D341Med (cell line): ENCODE data around the gene EHMT1.
"Not testable (repeated sequence)": the region's sequence is repeated elsewhere in the genome, so short reads cannot be mapped to it uniquely, and the experiment has no call there.

Experiments
- DNase-seq: peaks from one replicate; pipeline ENCODE4 v3.0.0; 2012; ENCODE audit warnings: low spot score

The EHMT1 gene

DNA sequence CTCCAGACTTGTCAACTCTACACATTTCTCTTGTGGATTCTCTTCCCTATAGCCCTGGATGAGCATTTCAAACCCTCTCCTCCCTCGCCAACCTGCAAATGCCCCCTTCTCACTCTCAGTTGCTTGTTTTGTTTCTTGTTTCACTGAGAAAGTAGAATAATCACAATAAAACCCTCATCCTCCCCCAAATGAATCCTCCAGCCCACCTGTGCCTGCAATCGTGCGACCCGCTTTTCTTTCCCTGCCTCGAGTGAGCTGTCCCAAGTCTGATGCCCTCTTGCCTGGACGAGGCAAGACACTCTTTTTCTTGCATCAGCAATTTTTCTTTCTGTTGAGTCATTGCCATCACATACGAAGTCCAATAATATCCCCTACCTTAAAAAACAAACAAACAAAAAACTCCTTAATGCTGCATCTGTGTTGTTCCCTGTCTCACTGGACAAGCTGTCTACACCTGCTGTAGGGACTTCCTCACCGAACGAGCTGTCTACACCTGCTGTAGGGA, 255.1 kb downstream of the EHMT1 start:
- no peak for DNase-seq

DNA sequence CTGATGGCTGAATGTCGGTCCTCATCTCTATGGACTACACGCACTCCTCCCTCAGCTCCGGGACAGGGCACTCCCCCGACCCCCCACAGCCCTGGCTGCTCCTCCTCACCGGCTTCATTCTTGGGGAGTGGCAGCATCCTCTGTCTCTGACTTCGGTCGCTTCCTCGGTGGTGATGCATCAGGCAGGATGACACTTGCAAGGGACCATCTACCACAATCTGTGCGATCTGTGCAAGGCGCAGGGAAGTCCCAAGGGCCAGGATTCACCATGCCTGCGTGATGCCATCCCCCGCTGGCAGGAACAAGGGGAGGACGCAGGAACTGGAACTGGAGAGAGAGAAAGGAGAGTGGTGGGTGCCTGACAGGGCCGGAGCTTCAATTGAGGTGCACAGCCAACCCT, 256.5 kb downstream of the EHMT1 start:
- DNase-seq: peak; percentile 12

DNA sequence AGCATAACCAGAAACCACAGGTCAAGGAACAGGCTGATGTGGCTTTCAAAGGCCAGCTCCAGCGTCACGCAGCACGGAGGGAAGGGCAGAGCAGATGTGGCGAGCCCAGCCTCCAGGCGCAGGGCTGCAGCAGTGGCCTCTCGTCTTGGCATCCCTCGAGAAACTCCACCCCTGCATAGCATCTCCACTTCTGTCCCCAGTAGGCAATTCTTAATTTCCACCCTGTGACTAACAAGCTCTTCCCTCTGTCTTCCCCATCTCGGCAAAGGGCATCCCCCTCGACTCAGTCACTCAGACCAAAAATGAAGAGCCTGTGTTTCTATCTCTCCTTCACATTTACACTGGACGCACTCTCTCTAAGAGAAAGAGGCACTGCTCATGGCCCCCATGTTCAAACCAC, 257.0 kb downstream of the EHMT1 start:
- DNase-seq: no peak

DNA sequence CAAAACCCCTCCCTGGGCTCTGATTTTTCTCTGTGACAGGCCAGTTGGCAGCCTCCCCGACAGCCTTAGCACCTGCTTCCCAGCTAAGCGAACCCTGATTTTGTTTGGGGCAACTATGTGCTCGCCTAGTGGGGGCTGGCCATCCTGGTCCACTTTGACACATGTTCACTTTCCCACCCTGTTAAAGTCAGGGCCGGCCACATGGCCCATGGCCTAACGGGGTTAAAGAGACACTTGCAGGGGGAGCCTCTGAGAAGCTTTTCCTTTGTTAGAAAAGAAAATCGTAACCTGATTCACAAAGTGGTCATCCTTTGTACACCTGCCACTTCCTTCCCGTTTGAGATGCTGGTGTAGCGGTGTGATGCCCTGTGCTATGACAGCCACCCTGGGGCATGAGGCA, 257.5 kb downstream of the EHMT1 start:
- DNase-seq: no peak

DNA sequence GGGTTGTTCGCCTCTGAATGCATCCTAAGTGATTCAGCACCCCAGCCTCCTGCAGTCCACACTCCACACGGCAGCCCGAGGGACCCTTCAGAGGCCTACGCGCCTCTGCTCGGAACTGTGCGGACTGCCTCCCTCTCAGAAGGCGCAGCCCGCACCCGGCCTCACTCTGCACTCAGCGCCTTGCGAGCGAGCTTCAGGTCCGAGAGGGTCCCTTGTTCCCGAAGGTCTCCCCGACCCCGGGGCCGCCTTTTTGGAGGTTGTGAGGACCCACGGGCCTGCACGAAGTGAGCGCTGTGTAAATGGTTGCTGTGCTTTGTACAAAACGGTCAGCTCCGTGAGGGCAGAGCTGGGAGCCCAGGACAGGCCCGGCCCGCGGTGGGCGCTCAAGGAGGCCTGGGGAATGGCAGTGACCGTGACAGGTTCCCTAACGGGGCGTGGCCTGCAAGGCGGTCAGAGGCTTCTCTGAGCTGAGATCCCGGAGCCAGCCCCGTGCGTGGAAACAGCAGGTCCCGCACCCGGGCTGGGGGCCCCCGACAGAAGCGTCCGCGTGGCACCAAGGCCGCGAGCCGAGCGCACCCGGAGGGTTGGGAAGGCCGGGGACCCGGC, 258.1 kb downstream of the EHMT1 start:
- no peak for DNase-seq

DNA sequence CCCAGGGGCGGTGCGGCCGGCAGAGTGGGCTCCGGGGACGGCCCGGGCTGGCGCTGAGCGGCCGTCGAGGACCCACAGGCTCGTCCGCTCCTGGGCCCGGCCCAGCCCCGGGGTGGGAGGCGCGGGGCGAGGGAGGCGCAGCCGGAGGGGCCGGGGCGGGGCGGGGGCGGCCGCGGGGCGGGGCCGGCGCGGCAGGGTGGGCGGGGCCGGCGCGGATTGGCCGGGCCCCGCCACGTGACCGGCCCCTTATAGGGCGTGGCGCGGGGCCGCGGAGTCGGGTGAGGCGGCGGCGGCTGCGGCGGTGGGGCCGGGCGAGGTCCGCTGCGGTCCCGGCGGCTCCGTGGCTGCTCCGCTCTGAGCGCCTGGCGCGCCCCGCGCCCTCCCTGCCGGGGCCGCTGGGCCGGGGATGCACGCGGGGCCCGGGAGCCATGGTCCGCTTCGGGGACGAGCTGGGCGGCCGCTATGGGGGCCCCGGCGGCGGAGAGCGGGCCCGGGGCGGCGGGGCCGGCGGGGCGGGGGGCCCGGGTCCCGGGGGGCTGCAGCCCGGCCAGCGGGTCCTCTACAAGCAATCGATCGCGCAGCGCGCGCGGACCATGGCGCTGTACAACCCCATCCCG, 258.8 kb downstream of the EHMT1 start, which contains the start of gene CACNA1B:
Gene CACNA1B, plus strand, starts transcription at position 277 of the 617 bp plus-strand sequence. Its CDS starts 152 bp downstream, at position 429.
- DNase-seq: peak; percentile 100

DNA sequence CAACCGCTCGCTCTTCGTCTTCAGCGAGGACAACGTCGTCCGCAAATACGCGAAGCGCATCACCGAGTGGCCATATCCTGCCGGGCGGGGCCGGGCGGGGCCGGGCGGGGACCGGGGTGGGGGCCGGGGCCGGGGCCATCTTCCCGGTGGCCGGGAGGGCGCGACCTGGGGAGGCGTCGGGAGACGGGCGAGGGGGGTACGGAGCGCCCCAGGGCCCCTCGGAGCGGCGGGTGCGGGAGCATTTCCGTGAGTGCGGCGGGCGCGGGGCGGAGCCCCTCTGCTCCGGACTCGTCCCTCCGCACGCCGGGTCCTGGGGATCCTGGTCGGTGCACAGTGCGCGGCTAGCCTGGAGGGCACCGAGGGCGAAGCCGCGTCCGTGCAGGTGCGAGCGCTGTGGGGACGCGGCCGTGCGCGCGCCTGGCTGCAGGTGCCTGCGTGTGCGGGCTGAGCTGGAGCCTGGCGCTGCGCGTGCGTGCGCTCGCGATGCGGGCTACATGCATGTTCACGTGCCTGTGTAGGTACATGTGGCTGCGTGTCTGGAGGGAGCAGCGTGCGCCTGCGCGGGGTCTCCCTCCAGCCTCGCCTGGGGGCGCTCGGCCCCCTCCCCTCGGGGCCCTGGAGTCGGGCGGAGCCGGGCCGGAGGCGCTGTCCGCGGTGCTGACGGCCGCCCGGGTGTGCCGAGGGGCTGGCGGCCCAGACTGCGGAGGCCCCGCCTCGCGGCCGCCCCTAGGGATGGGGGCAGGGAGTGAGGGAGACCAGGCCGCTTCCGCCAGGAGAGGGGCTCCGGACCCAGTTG, 259.5 kb downstream of the EHMT1 start:
- peak; percentile 84 for DNase-seq

DNA sequence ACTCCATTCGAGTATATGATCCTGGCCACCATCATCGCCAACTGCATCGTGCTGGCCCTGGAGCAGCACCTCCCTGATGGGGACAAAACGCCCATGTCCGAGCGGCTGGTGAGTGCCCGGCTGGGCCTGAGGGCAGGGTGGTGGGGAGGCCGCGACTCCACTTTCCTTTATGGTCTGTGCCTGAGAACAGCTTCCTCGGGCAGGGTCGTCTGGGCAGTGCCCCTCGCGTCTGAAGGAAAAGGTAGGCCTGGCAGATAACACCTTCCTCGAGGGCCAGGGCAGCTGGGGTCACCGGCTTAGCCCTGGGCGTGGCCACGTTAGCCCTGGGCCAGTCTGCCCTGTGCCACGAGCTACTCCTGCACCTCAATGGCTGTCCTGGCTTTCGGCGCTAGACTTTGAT, 260.2 kb downstream of the EHMT1 start:
- peak; percentile 27 for DNase-seq

DNA sequence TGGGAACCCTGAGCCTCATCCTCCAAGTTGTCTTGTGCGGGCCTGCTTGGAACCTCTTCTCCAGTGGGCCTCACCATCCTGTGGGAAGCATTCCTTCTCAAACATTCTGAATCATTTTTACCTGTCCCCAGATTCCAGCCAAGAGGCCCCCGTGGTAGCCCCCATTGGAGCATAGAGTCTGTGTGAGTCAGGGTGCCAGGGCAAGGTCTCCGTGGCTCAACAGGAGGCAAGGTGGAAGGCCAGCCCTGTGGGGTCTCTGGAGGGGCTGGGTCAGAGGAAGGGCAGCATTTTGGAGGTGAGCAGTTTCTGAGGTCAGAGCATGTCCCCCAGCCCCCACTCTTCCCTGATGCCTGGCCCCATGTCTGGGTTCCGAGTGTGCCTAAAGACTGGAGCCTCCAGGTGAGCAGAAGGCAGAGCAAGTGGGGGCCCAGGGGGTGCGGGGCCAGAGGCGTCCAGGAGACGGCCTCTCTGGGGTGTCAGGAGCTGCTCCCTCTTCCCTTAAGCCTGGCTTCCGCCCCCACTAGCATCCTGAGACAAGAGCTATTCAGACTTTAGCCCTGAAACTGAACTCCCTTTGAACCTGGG, 260.9 kb downstream of the EHMT1 start:
- DNase-seq: peak; percentile 9

DNA sequence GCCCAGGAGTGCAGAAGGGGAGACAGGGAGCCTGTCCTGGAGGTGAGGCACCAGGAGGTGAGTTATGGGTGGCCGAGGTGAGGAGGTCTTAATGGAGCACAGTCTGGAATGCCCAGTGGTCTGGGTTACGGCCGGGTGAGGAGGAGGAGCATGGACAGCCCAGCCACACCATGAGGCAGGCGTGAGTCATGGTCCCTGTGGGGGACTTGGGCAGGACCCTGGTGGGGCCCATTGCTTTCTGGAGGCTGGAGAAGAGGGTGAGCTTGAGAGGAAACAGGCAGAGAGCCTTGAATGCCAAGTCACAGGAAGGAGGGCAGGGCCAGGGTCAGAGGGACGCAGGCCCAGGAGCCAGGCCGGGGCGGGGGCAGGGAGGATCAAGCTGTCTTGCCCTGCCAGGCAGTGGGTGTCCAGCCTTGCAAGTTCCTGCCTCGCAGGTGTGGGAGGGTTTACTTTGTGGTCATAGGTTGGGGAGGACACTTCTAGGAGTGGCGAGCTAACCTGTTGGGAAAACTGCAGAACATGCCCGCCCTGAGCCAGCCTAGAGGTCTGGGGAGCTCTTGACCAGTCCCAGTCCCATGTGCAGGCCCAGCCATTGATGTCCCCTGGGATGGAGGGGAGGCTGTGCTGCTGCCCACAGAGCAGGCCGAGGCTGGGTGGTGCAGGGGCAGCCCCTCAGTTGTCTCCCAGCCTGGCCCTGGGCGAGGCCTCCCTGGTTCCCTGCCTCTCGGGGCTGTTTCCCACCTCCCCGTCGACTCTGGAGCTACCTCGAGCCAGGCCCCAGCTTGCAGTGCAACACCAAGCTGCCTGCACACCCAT, 261.6 kb downstream of the EHMT1 start:
- peak; percentile 13 for DNase-seq

DNA sequence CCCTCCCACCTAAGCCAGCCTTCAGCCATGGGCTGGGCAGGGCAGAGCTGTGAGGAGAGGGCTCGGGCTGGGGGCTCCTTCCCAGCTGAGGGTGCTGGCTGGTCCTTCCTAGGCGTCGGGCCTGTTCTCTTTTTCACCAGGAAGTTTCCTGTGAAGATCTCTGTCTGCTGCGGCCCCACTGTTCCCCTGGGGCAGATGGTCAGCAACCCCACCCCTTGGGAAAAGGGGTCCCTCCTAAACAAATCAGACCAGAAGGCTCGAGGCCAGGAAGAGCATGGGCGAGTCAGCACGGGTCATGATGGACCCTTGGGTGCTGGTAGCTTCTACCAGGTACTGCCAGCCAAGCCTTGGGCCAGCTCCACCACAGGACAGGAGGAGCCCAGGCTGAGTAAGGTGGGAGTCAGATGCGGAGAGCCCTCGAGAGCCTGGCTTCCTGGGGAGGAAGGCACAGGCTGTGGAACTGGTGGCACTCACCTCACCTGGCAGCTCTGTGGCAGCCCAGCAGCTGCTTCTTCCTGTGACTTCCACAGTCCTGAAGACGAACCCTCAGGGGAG, 262.2 kb downstream of the EHMT1 start:
- peak; percentile 14 for DNase-seq

DNA sequence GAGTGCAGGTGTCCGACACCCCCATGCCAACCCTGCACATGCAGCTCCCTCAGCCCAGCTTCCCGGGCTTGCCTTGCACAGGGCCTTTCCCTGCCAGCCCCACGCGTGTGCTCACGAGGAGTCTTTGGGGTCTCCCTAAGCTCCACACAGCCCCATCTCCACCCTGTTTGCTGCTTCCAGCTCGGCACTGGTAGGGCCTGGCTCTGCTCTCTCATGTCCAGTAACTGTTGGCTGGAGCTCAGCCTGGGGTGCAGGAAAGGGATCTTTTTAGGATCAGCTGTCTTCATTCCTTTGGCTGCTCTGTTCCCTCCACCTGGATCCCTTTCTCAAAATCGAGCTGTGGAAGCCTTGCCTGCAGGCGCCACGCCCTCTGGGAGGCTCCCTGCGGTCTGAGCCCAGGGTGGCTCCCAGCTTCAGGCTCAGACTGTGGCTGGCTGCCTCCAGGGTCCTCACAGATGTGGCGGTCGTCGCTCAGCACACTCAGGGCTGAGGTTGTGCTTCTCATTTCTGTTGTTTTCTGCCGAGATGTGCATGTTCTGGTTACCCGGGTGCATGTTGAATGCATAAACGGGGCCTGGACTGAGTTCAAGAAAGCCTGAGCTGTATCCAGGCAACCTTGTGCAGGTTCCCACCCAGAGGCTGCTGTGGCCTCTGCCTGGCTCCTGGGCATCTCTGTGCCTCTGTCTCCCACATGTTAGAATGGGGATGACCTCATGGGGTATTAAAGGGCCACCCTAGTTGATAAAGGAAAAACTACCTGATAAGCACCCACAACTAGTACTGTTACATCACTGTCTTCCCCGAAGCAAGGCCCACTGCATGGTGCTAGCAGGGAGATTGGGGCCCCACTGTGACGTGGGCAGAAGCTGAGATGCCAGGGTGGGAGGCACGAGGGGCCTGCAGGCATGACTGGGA, 263.0 kb downstream of the EHMT1 start:
- DNase-seq: peak; percentile 31

DNA sequence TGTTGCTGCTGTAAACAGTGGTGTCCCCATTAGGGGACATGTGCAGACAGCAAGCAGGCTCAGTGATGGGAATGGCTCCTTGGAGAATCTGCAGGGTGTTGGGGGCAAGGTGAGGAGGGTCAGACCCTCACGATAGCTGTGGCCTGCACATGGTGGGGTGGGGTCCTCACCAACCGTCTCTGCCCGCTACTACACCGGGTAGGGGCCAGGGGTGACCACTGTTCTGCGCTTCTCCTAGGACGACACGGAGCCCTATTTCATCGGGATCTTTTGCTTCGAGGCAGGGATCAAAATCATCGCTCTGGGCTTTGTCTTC, 263.7 kb downstream of the EHMT1 start:
- no peak for DNase-seq

DNA sequence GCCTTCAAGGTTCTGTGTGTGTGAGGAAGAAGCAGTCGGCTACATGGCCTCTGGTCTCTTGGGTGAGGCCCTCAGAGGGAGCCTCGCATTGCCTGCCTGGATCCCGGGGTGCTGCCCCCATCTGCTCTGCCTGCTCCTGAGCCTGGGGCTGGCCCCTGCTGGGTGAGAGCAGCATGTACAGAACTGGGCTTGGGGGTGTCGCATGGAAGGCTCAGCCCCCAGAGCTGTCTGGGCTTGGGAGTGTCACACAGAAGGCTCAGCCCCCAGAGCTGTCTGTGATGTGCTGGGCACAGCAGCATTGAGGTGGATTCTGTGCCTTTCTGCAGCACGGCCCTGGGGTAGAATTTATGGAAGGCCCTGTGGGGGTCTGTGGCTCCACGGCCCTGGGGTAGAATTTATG, 265.2 kb downstream of the EHMT1 start:
- not testable (repeated sequence) for DNase-seq

DNA sequence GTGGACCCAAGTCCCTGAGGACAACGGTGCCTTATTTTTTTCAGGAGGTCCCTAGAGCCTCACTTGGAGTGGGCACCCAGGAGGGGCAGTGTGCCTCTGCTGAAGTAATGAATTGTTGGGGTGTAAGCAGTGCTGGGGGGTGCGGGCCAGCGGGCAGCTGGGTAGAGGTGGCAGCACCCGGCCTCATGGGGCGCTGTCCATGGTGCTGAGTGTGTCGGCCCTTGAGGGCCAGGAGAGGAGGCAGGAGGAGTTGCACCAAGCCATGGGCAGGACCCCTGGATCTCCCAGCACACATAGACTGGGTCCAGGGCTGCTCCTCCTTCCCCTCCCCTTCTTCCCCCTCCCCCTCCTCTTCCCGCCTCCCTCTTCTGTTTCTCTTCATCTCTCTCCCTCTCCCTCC, 265.7 kb downstream of the EHMT1 start:
- DNase-seq: not testable (repeated sequence)

DNA sequence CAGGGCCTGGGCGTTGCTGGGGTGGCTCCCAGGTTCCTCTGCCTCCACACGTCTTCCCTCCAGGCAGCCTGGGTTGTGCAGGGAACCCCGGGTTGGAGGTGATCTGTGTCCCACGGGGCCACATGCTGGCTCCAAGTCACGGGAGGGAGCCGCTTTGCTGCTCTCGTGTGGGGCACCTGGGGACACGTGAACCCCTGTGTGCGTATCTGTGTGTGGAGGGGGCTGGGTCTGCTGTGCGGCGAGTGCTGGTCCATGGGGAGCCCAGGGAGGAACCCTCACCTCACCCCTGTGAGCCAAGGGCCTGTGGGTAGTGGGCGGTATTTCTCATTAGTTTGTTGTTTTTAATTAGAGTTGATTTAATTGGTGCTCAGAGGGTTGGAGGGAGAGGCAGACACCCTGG, 266.3 kb downstream of the EHMT1 start:
- DNase-seq: not testable (repeated sequence)
